ENCODE results near the gene SYP.

DNA sequence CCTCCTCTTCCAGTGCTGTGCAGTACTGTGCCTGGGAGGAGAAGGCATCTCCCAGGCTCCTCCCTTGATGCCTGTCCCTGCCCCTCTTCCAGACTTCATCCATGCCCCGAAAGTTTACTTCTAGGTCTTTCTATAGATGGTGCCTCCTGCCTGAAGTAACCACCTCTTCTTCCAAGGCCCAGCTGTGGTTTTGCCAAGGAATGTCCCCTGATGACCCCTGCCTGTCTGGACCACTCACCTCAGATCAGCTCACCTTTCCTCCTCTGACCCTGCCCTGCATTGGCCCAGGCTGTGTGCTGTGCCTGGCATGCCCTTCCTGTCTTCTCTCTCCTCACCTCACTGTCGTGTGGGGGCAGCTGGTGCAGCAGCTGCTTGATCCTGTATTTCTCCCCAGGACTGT is 20.6 kb downstream of the SYP start:
- no peak for TF ChIP-seq POLR2A (IDR thresholded peaks at IDR 0.05)
- TF ChIP-seq, protein P1, sequence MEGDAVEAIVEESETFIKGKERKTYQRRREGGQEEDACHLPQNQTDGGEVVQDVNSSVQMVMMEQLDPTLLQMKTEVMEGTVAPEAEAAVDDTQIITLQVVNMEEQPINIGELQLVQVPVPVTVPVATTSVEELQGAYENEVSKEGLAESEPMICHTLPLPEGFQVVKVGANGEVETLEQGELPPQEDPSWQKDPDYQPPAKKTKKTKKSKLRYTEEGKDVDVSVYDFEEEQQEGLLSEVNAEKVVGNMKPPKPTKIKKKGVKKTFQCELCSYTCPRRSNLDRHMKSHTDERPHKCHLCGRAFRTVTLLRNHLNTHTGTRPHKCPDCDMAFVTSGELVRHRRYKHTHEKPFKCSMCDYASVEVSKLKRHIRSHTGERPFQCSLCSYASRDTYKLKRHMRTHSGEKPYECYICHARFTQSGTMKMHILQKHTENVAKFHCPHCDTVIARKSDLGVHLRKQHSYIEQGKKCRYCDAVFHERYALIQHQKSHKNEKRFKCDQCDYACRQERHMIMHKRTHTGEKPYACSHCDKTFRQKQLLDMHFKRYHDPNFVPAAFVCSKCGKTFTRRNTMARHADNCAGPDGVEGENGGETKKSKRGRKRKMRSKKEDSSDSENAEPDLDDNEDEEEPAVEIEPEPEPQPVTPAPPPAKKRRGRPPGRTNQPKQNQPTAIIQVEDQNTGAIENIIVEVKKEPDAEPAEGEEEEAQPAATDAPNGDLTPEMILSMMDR (IDR thresholded peaks at IDR 0.05 in 8 of 11, conservative IDR thresholded peaks at IDR 0.05 in 3 of 11): no peak

Data from spleen (tissue), 7 donors.